ENCODE data around the gene ASRGL1. TPM values are rescaled to one million over a fixed set of nuclear protein-coding genes. Genes with fewer than 3 reads are reported as not detected.

The ASRGL1 gene
- under 1 TPM; 0.36 to 0.55 (median 0.49) TPM for total RNA-seq (2021; fragmentation: NEBNext Ultra II Directional; extraction: Animal tissue kit (Norgen Biotek cat#: 25700))
- long read RNA-seq: 0 reads

DNA sequence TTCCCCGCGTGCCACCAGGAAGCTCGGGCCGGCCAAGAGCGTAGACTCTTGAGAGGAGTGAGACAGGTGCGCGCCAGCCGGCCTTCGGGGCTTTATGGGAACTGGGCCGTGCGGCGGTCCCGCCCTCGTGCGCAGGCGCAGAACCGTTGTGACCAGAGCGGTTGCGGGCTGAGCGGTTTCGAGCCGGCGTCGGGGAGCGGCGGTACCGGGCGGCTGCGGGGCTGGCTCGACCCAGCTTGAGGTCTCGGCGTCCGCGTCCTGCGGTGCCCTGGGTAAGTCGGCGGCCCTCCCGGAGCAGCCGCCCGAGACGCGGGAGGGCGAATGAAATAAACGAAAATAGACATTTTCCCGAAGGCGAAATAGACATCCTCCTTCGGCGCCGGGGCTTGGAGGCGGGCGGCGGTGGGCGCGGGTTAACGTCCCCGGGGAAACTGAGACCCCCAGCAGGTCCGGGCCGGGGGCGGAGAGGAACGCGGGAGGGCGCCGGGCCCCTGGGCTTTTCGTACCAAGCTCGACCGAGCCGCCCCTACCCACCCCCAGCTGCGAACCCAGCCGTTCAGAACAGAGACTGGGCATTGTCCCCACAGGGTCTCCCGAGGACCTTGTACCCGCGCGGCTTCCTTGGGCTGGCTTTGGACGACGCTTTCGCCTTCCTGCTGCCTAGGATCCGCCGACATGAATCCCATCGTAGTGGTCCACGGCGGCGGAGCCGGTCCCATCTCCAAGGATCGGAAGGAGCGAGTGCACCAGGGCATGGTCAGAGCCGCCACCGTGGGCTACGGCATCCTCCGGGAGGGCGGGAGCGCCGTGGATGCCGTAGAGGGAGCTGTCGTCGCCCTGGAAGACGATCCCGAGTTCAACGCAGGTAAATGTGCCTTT, at the start of gene ASRGL1:
ASRGL1 (plus strand) TSS at position 146 of the 879 bp plus-strand sequence; CDS start at position 676, 530 bp downstream.
- H3K27ac Mint-ChIP-seq: no peak within 1 kb of the TSS
- H3K36me3 Mint-ChIP-seq (ENCODE audit: low read depth): no peaks in the 10 kb centered on the region
- no peaks in the 10 kb centered on the region for H3K4me1 Mint-ChIP-seq (ENCODE audit: low read depth)
- peak; percentile 2 for DNase-seq
- H3K9me3 Mint-ChIP-seq: no peaks in the 10 kb centered on the region
- peaks cover 67% of the 10 kb centered on the region for H3K27me3 Mint-ChIP-seq (ENCODE audit: insufficient read depth)
- peak within 1 kb of the TSS; percentile 81 for H3K4me3 Mint-ChIP-seq
- TF ChIP-seq, protein P1, sequence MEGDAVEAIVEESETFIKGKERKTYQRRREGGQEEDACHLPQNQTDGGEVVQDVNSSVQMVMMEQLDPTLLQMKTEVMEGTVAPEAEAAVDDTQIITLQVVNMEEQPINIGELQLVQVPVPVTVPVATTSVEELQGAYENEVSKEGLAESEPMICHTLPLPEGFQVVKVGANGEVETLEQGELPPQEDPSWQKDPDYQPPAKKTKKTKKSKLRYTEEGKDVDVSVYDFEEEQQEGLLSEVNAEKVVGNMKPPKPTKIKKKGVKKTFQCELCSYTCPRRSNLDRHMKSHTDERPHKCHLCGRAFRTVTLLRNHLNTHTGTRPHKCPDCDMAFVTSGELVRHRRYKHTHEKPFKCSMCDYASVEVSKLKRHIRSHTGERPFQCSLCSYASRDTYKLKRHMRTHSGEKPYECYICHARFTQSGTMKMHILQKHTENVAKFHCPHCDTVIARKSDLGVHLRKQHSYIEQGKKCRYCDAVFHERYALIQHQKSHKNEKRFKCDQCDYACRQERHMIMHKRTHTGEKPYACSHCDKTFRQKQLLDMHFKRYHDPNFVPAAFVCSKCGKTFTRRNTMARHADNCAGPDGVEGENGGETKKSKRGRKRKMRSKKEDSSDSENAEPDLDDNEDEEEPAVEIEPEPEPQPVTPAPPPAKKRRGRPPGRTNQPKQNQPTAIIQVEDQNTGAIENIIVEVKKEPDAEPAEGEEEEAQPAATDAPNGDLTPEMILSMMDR (IDR thresholded peaks at IDR 0.05): no peak

DNA sequence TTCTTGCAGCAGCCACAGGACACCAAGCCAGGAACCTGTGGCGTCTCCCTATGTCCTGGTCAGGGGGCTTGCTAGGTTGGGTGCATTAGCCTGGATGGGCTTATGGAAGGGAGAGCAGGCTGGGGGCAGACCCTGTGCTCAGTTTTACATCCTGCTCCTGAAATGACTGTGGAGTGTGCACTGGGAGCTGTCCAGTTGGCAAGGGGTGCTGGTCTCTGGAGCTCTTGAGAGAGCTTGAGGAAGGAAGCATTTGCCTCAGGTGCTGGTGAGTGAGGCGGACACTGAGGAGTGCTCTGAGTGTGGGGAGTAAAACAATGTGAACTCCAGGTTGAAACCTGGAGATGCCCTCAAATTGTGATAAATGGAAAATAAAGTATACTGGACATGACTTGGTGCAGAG, 41.7 kb upstream of the ASRGL1 start:
- H3K4me1 Mint-ChIP-seq (ENCODE audit: low read depth): no peaks in the 10 kb centered on the region
- TF ChIP-seq, protein P1 (IDR thresholded peaks at IDR 0.05): no peak
- no peak for DNase-seq
- H3K27ac Mint-ChIP-seq: no peak overlapping the region
- H3K27me3 Mint-ChIP-seq (ENCODE audit: insufficient read depth): peaks cover 19% of the 10 kb centered on the region
- H3K9me3 Mint-ChIP-seq: no peaks in the 10 kb centered on the region
- no peak overlapping the region for H3K4me3 Mint-ChIP-seq
- no peaks in the 10 kb centered on the region for H3K36me3 Mint-ChIP-seq (ENCODE audit: low read depth)

DNA sequence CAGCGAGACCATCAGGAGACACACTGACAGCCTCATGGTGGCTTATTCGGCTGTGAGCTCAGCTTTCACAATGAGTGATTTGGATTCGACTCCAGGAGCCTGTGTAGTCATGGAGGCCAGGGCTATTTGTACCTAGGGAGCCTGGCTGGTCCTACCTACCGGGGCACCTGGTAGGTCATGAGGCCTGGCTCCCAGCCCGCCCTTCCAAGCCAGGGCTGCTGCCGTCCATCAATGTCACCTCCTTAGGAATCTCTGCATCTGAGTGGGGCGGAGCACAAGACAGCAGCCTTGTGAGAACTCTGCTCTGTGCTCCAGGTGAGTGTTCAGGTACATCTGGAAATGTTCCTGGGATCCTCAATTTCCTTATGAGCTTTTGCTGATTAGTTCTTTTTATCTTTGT, 38.3 kb upstream of the ASRGL1 start, which contains the start of gene SCGB1D4:
SCGB1D4 (minus strand) TSS at position 101 of the 400 bp plus-strand sequence; CDS start at position 36, 65 bp downstream.
- no peak within 1 kb of the TSS for H3K27ac Mint-ChIP-seq
- peaks cover 29% of the 10 kb centered on the region for H3K27me3 Mint-ChIP-seq (ENCODE audit: insufficient read depth)
- no peaks in the 10 kb centered on the region for H3K9me3 Mint-ChIP-seq
- DNase-seq: no peak
- no peaks in the 10 kb centered on the region for H3K4me1 Mint-ChIP-seq (ENCODE audit: low read depth)
- TF ChIP-seq, protein P1 (IDR thresholded peaks at IDR 0.05): no peak
- no peaks in the 10 kb centered on the region for H3K36me3 Mint-ChIP-seq (ENCODE audit: low read depth)
- no peak within 1 kb of the TSS for H3K4me3 Mint-ChIP-seq

DNA sequence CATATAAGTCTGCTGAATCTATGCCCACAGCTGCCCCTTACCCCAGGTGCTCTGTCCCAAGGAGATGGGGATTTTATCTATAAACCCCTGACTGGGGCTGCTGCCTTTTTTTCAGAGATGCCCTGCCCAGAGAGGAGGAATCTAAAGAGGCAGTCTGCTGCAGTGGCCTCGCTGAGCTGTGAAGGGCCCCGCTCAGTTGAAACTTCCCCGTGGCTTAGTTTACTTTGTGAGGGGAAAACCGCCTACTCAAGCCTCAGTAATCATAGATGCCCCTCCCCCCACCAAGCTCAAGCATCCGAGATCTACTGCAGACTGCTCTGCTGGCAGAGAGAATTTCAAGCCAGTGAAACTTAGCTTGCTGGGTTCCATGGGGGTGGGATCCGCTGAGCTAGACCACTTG, 31.0 kb upstream of the ASRGL1 start:
- Mint-ChIP-seq H3K27me3 (ENCODE audit: insufficient read depth) (peaks cover 13% of the 10 kb centered on the region), H3K27ac (no peak overlapping the region), H3K9me3 (no peaks in the 10 kb centered on the region), H3K4me1 (ENCODE audit: low read depth) (no peaks in the 10 kb centered on the region), H3K36me3 (ENCODE audit: low read depth) (no peaks in the 10 kb centered on the region), H3K4me3 (no peak overlapping the region)
- TF ChIP-seq, protein P1 (IDR thresholded peaks at IDR 0.05): no peak
- no peak for DNase-seq

DNA sequence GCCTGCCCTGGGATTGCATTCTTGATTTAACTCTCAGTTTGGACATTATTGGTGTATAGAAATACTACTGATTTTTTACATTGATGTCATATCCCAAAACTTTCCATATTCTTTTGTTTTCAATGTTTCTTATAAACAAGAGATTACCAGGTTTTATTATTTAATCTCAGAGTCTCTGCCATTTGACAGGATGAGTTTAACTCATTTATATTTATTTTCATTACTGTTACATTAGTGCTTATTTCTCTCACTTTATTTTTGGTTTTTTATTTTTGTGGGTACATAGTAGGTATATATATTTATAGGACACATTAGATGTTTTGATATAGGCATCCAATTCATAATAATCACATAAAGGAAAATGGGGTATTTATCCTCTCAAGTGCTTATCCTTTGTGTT, 29.3 kb upstream of the ASRGL1 start:
- H3K36me3 Mint-ChIP-seq (ENCODE audit: low read depth): no peaks in the 10 kb centered on the region
- H3K27ac Mint-ChIP-seq: no peak overlapping the region
- no peak overlapping the region for H3K4me3 Mint-ChIP-seq
- no peaks in the 10 kb centered on the region for H3K9me3 Mint-ChIP-seq
- TF ChIP-seq, protein P1 (IDR thresholded peaks at IDR 0.05): no peak
- no peaks in the 10 kb centered on the region for H3K4me1 Mint-ChIP-seq (ENCODE audit: low read depth)
- peaks cover 14% of the 10 kb centered on the region for H3K27me3 Mint-ChIP-seq (ENCODE audit: insufficient read depth)
- DNase-seq: no peak
